ENCODE results near the gene MBD6. TPM values are rescaled to one million over a fixed set of nuclear protein-coding genes. Genes with fewer than 3 reads are reported as not detected.

The MBD6 gene
- total and polyA plus RNA-seq, 2 of the 13 experiments (the other 11 are each of a cell fraction or from before 2014, with no cell fraction given) = 4.1 to 5.9 TPM

GRCh38 chr12:57534250-57534649, 11.6 kb downstream of the MBD6 start (continued):
- no peak for TF ChIP-seq ATF7 (IDR thresholded peaks at IDR 0.05)
- TF ChIP-seq ATF7 (CRISPR knock-in tag; IDR thresholded peaks at IDR 0.05) = no peak
- TF ChIP-seq, protein P1, sequence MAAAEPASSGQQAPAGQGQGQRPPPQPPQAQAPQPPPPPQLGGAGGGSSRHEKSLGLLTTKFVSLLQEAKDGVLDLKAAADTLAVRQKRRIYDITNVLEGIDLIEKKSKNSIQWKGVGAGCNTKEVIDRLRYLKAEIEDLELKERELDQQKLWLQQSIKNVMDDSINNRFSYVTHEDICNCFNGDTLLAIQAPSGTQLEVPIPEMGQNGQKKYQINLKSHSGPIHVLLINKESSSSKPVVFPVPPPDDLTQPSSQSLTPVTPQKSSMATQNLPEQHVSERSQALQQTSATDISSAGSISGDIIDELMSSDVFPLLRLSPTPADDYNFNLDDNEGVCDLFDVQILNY (CRISPR knock-in tag; conservative IDR thresholded peaks at IDR 0.05) = no peak
- TF ChIP-seq ZNF878 (CRISPR knock-in tag; IDR thresholded peaks at IDR 0.05) = no peak
- no peak for TF ChIP-seq GTF3A (CRISPR knock-in tag; conservative IDR thresholded peaks at IDR 0.05)

GRCh38 chr12:57534991-57535543, 12.4 kb downstream of the MBD6 start:
- FAIRE-seq (no peak), ATAC-seq (no peak), DNase-seq (ENCODE audit: low spot score) (no peak)
- ChIA-PET CTCF (ENCODE audit: low intra/inter-chr PET ratio, low total read pairs) (no interaction called here), POLR2A (interaction anchor here (1.1 to 2.0 kb wide), 4 partner anchors 8 to 16 kb away, joined by 3 to 8 read pairs (median 4); no protein-coding TSS in a partner anchor)
- Histone ChIP-seq H4K20me1 (ENCODE audit: insufficient read depth, low read length) (no peaks in the 10 kb centered on the region), H3K4me2 (ENCODE audit: low read depth, low read length) (no peak overlapping the region), H3K9me3 (ENCODE audit: low read length) (no peaks in the 10 kb centered on the region), H3K4me3 (replicated peaks in 1 of 3; ENCODE audit: insufficient read depth in 1 of 3, low read depth in 2 of 3, low read length in 3 of 3) (no peak overlapping the region), H3K36me3 (replicated peaks in 1 of 2; ENCODE audit: control insufficient read depth in 1 of 2, insufficient read depth in 2 of 2, low read length in 2 of 2) (peaks cover 20 to 53% of the 10 kb centered on the region in 2 experiments), H3K9ac (ENCODE audit: insufficient read depth, low read depth, low read length) (no peak overlapping the region), H3K27me3 (ENCODE audit: control insufficient read depth in 1 of 2, insufficient read depth in 2 of 2, low read length in 2 of 2) (no peaks in the 10 kb centered on the region), H2AFZ (ENCODE audit: low read length) (no peak overlapping the region), H3K27ac (ENCODE audit: extremely low read length, insufficient read depth, low read length) (no peak overlapping the region), H3K79me2 (ENCODE audit: insufficient read depth, low read length) (no peaks in the 10 kb centered on the region), H3K4me1 (ENCODE audit: insufficient read depth, low read length) (no peaks in the 10 kb centered on the region)
- no TSS peak for BruUV-seq (replicated peaks)
- in situ Hi-C loops (cut with HindIII; ENCODE audit: extremely low pct_ligation_motif_present, low pct_unique_long_range_greater_than_20kb) = no loop called here
- intact Hi-C loops (cut with micrococcal nuclease; ENCODE audit: unreplicated experiment) = no loop called here
- 97% methylated on average over 3 of the region's 3 CpGs for WGBS (ENCODE audit: low lambda C conversion rate)
- TF ChIP-seq CCAR2 (optimal IDR thresholded peaks at IDR 0.05; ENCODE audit: low read depth, low read length) = no peak
- no peak for TF ChIP-seq PHF21A (CRISPR knock-in tag; IDR thresholded peaks at IDR 0.05)
- no peak for TF ChIP-seq ZNF770 (CRISPR knock-in tag; IDR thresholded peaks at IDR 0.05)
- TF ChIP-seq, protein P2, sequence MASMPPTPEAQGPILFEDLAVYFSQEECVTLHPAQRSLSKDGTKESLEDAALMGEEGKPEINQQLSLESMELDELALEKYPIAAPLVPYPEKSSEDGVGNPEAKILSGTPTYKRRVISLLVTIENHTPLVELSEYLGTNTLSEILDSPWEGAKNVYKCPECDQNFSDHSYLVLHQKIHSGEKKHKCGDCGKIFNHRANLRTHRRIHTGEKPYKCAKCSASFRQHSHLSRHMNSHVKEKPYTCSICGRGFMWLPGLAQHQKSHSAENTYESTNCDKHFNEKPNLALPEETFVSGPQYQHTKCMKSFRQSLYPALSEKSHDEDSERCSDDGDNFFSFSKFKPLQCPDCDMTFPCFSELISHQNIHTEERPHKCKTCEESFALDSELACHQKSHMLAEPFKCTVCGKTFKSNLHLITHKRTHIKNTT (CRISPR knock-in tag; IDR thresholded peaks at IDR 0.05) = no peak
- no peak for TF ChIP-seq ZNF317 (CRISPR knock-in tag; IDR thresholded peaks at IDR 0.05)
- TF ChIP-seq KAT2B (IDR thresholded peaks at IDR 0.05; ENCODE audit: borderline replicate concordance, low read depth, low read length) = no peak
- no peak for TF ChIP-seq IRF2 (CRISPR knock-in tag; IDR thresholded peaks at IDR 0.05)
- no peak for TF ChIP-seq ZSCAN25 (CRISPR knock-in tag; IDR thresholded peaks at IDR 0.05)
- no peak for TF ChIP-seq RBFOX2 (IDR thresholded peaks at IDR 0.05; ENCODE audit: low read depth, low read length)
- TF ChIP-seq ZNF747 (CRISPR knock-in tag; IDR thresholded peaks at IDR 0.05; ENCODE audit: borderline replicate concordance) = no peak
- TF ChIP-seq PBX3 (CRISPR knock-in tag; IDR thresholded peaks at IDR 0.05; ENCODE audit: borderline replicate concordance) = no peak
- TF ChIP-seq NFYC (CRISPR knock-in tag; IDR thresholded peaks at IDR 0.05) = no peak

Data from HepG2 (cell line).